ENCODE measurements around the gene PER3.

The PER3 gene

GRCh38 chr1:7813677-7814373 lies 29.7 kb downstream of the PER3 start:
- H3K4me3 ChIP-seq (ENCODE audit: low read depth, low read length), result no peak overlapping the region

GRCh38 chr1:7821282-7821681 lies 37.2 kb downstream of the PER3 start:
- in situ Hi-C loops (cut with HindIII; ENCODE audit: low sequenced_read_pairs), result no loop called here
- H3K4me3 ChIP-seq (ENCODE audit: low read depth, low read length), result no peak overlapping the region
- no peak for TF ChIP-seq CTCF (IDR thresholded peaks at IDR 0.05; ENCODE audit: low read depth, low read length, missing control alignments)
- DNase-seq (ENCODE audit: low read depth), result no peak

More at GRCh38 chr1:7813677-7814373, 29.7 kb downstream of the PER3 start:
- no peak for TF ChIP-seq CTCF (IDR thresholded peaks at IDR 0.05; ENCODE audit: low read depth, low read length, missing control alignments)
- DNase-seq (ENCODE audit: low read depth), result no peak
- in situ Hi-C loops (cut with HindIII; ENCODE audit: low sequenced_read_pairs), result no loop called here

DNA sequence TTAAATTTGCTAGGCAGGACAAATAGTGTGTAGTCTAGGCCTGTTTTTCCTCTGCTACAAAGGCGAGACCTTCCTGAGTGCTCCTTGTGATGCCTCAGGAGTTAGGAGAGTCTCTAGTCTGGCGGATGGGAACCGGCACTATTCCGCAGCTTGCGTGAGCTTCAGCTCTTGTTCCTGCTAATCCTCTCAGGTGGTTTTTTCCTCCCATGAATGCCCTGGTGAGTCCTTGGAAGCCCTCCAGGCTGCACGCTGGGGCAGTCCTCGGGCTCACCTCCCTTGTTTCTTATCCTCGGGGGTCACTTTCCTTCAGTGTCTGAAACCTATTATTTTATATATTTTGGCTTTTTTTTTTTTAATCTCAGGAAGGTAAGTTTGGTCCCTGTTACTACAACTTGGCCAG lies 40.6 kb downstream of the PER3 start:
- H3K4me3 ChIP-seq (ENCODE audit: low read depth, low read length), result no peak overlapping the region
- no peak for TF ChIP-seq CTCF (IDR thresholded peaks at IDR 0.05; ENCODE audit: low read depth, low read length, missing control alignments)
- in situ Hi-C loops (cut with HindIII; ENCODE audit: low sequenced_read_pairs), result no loop called here
- DNase-seq (ENCODE audit: low read depth), result no peak

GRCh38 chr1:7826363-7826762 lies 42.3 kb downstream of the PER3 start:
- in situ Hi-C loops (cut with HindIII; ENCODE audit: low sequenced_read_pairs), result no loop called here
- no peak for TF ChIP-seq CTCF (IDR thresholded peaks at IDR 0.05; ENCODE audit: low read depth, low read length, missing control alignments)
- no peak overlapping the region for H3K4me3 ChIP-seq (ENCODE audit: low read depth, low read length)
- DNase-seq (ENCODE audit: low read depth), result no peak

DNA sequence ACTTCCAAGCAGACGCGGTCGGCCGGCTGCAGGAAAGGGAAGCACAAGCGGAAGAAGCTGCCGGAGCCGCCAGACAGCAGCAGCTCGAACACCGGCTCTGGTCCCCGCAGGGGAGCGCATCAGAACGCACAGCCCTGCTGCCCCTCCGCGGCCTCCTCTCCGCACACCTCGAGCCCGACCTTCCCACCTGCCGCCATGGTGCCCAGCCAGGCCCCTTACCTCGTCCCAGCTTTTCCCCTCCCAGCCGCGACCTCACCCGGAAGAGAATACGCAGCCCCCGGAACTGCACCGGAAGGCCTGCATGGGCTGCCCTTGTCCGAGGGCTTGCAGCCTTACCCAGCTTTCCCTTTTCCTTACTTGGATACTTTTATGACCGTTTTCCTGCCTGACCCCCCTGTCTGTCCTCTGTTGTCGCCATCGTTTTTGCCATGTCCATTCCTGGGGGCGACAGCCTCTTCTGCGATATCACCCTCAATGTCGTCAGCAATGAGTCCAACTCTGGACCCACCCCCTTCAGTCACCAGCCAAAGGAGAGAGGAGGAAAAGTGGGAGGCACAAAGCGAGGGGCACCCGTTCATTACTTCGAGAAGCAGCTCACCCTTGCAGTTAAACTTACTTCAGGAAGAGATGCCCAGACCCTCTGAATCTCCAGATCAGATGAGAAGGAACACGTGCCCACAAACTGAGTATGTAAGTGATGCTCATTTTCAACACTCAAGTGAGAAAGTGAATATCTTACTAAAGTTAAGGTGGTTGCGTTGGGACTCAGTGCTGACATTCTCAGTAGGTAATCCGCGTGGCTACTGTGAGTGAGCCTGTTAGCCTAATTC lies 43.2 kb downstream of the PER3 start:
- TF ChIP-seq CTCF (IDR thresholded peaks at IDR 0.05; ENCODE audit: low read depth, low read length, missing control alignments), result no peak
- in situ Hi-C loops (cut with HindIII; ENCODE audit: low sequenced_read_pairs), result no loop called here
- peak overlapping the region; percentile 28 for H3K4me3 ChIP-seq (ENCODE audit: low read depth, low read length)

DNA sequence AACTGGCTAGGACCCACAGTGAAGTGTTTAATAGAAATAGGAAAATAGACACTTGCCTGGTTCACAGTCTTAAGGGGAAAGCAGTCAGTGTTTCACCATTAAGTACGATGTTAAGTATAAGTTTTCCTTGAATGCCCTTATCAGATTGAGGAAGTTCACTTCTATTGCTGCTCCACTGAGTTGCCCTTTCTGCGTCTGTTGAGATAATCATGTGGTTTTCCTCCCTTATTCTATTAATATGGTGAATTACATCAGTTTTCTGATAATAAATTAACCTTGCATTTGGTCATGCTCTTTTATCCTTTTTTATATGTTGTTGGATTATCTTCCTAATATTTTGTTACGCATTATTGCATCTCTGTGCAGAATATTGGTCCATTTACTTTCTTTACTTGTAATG lies 47.4 kb downstream of the PER3 start:
- DNase-seq (ENCODE audit: low read depth), result no peak
- in situ Hi-C loops (cut with HindIII; ENCODE audit: low sequenced_read_pairs), result no loop called here
- TF ChIP-seq CTCF (IDR thresholded peaks at IDR 0.05; ENCODE audit: low read depth, low read length, missing control alignments), result no peak
- no peak overlapping the region for H3K4me3 ChIP-seq (ENCODE audit: low read depth, low read length)

More for the DNA sequence above, 43.2 kb downstream of the PER3 start:
- no peak for DNase-seq (ENCODE audit: low read depth)

All from astrocyte of the cerebellum (primary cell).